ENCODE measurements around the gene CDH3. TPM values are rescaled to one million over a fixed set of nuclear protein-coding genes. Genes with fewer than 3 reads are reported as not detected.

CDH3 gene
- total and polyA plus RNA-seq, 2 of the 13 experiments (the other 11 are each of a cell fraction or from before 2014, with no cell fraction given), result 0.11 TPM; not detected in 1

DNA sequence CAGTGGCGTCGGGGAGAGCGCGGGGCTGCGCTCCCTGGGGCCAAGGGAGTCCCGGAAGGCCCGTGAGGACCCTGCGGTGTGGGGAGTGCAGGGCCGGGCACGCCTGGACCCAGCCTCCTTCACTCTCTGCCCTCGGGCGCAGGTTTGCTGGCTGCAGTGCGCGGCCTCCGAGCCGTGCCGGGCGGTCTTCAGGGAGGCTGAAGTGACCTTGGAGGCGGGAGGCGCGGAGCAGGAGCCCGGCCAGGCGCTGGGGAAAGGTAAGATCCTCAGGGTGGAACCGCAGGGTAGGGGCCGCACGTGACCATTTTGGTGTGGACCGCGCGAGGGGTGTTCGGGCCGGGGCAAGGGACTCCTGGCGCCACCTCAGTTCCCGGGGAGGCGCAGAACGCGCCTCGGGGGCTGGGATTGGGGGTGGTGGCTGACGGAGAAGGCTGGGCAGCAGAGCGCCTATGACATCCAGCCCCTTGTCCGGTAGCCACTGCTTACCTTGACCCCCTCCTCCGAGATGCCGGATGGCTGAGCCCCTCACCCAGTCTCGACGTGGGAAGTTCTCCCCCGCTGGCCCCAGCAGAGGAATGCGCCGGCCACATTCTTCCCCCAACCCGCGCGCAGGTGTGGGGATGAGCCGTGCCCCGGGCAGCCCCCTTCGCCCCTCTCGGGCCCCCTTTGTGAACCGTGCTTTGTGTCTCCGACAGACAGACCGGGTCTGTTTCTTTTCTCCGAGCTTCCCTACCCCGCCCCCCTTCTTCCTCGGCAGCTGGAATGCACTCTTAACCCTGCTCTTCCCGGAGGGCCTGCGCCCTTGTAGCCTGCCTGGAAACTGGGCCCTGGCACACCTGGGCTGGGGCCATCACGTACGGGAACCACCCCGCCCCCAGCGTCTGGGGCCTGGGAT is 631 bp downstream of the CDH3 start:
- in situ Hi-C loops (cut with HindIII; ENCODE audit: extremely low pct_ligation_motif_present, low pct_unique_long_range_greater_than_20kb) (no loop called here), intact Hi-C loops (cut with micrococcal nuclease; ENCODE audit: unreplicated experiment) (no loop called here)
- no peaks in the 10 kb centered on the region for H3K36me3 ChIP-seq (replicated peaks in 1 of 2; ENCODE audit: control insufficient read depth in 1 of 2, insufficient read depth in 2 of 2, low read length in 2 of 2)
- ATAC-seq, result peak; percentile 65
- no TSS peak for BruUV-seq (replicated peaks)
- 6% methylated on average over 45 of the region's 66 CpGs for WGBS (ENCODE audit: low lambda C conversion rate)
- DNase-seq (ENCODE audit: low spot score), result no peak
- H3K27me3 ChIP-seq (ENCODE audit: control insufficient read depth in 1 of 2, insufficient read depth in 2 of 2, low read length in 2 of 2), result peaks cover 15 to 65% of the 10 kb centered on the region in 2 experiments
- H3K79me2 ChIP-seq (ENCODE audit: insufficient read depth, low read length), result no peaks in the 10 kb centered on the region
- CTCF ChIA-PET (ENCODE audit: low intra/inter-chr PET ratio, low total read pairs), result no interaction called here
- peaks cover 24% of the 10 kb centered on the region for H3K4me1 ChIP-seq (ENCODE audit: insufficient read depth, low read length)
- no peak overlapping the region for H3K27ac ChIP-seq (ENCODE audit: extremely low read length, insufficient read depth, low read length)
- no peak overlapping the region for H2AFZ ChIP-seq (ENCODE audit: low read length)
- POLR2A ChIA-PET, result no interaction called here
- H3K4me2 ChIP-seq (ENCODE audit: low read depth, low read length), result peak overlapping the region; percentile 59
- no peak for FAIRE-seq
- H3K9ac ChIP-seq (ENCODE audit: insufficient read depth, low read depth, low read length), result no peak overlapping the region
- H3K9me3 ChIP-seq (ENCODE audit: low read length), result no peaks in the 10 kb centered on the region
- no peaks in the 10 kb centered on the region; the same call in 1 of the 2 replicates for H4K20me1 ChIP-seq (ENCODE audit: insufficient read depth, low read length)
- peak overlapping the region in 2 of 3 experiments; percentile 5 to 53; a peak in 1 of 6 replicates for H3K4me3 ChIP-seq (replicated peaks in 1 of 3; ENCODE audit: insufficient read depth in 1 of 3, low read depth in 2 of 3, low read length in 3 of 3)
- TF ChIP-seq ZNF605 (CRISPR knock-in tag; IDR thresholded peaks at IDR 0.05), result no peak
- TF ChIP-seq SP5 (CRISPR knock-in tag; IDR thresholded peaks at IDR 0.05; ENCODE audit: borderline replicate concordance, low read depth), result no peak
- peak; percentile 75; the same call in 1 of the 2 replicates for TF ChIP-seq MTF2 (CRISPR knock-in tag; IDR thresholded peaks at IDR 0.05; ENCODE audit: borderline replicate concordance)
- TF ChIP-seq, protein P1, sequence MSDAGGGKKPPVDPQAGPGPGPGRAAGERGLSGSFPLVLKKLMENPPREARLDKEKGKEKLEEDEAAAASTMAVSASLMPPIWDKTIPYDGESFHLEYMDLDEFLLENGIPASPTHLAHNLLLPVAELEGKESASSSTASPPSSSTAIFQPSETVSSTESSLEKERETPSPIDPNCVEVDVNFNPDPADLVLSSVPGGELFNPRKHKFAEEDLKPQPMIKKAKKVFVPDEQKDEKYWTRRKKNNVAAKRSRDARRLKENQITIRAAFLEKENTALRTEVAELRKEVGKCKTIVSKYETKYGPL (CRISPR knock-in tag; IDR thresholded peaks at IDR 0.05), result no peak
- TF ChIP-seq, protein P2, sequence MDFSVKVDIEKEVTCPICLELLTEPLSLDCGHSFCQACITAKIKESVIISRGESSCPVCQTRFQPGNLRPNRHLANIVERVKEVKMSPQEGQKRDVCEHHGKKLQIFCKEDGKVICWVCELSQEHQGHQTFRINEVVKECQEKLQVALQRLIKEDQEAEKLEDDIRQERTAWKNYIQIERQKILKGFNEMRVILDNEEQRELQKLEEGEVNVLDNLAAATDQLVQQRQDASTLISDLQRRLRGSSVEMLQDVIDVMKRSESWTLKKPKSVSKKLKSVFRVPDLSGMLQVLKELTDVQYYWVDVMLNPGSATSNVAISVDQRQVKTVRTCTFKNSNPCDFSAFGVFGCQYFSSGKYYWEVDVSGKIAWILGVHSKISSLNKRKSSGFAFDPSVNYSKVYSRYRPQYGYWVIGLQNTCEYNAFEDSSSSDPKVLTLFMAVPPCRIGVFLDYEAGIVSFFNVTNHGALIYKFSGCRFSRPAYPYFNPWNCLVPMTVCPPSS (IDR thresholded peaks at IDR 0.05), result no peak
- TF ChIP-seq, protein P3, sequence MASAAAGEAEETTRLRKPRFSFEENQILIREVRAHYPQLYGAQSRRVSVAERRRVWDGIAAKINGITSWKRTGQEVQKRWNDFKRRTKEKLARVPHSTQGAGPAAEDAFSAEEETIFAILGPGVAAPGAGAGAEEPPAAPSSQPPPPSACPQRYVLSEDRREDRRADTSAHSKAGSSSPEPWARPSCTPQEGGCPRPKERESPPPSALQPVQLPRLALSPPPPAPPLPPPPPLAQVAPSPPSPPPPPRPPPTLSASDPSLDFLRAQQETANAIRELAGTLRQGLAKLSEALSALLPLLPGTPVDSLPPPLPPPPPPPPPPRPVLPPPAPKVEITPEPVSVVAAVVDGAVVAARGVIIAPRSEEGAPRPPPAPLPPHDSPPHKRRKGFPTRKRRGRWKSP (CRISPR knock-in tag; IDR thresholded peaks at IDR 0.05), result no peak
- TF ChIP-seq ZNF3 (CRISPR knock-in tag; IDR thresholded peaks at IDR 0.05), result no peak
- no peak for TF ChIP-seq ZBTB7B (CRISPR knock-in tag; IDR thresholded peaks at IDR 0.05)
- TF ChIP-seq, protein P4, sequence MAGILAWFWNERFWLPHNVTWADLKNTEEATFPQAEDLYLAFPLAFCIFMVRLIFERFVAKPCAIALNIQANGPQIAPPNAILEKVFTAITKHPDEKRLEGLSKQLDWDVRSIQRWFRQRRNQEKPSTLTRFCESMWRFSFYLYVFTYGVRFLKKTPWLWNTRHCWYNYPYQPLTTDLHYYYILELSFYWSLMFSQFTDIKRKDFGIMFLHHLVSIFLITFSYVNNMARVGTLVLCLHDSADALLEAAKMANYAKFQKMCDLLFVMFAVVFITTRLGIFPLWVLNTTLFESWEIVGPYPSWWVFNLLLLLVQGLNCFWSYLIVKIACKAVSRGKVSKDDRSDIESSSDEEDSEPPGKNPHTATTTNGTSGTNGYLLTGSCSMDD (CRISPR knock-in tag; IDR thresholded peaks at IDR 0.05), result no peak
- TF ChIP-seq ZNF367 (CRISPR knock-in tag; IDR thresholded peaks at IDR 0.05; ENCODE audit: borderline replicate concordance), result no peak
- no peak for TF ChIP-seq KAT7 (CRISPR knock-in tag; IDR thresholded peaks at IDR 0.05; ENCODE audit: borderline replicate concordance)
- TF ChIP-seq, protein P5, sequence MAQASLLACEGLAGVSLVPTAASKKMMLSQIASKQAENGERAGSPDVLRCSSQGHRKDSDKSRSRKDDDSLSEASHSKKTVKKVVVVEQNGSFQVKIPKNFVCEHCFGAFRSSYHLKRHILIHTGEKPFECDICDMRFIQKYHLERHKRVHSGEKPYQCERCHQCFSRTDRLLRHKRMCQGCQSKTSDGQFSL (CRISPR knock-in tag; IDR thresholded peaks at IDR 0.05), result no peak
- TF ChIP-seq ZNF652 (CRISPR knock-in tag; IDR thresholded peaks at IDR 0.05; ENCODE audit: borderline replicate concordance, low read depth), result 0 out of 2 replicates have a peak, but pooled peaks have one; percentile 60
- no peak for TF ChIP-seq CHD2 (IDR thresholded peaks at IDR 0.05; ENCODE audit: low read depth, low read length)
